Measurements from ENCODE around the gene AQP1.

DNA sequence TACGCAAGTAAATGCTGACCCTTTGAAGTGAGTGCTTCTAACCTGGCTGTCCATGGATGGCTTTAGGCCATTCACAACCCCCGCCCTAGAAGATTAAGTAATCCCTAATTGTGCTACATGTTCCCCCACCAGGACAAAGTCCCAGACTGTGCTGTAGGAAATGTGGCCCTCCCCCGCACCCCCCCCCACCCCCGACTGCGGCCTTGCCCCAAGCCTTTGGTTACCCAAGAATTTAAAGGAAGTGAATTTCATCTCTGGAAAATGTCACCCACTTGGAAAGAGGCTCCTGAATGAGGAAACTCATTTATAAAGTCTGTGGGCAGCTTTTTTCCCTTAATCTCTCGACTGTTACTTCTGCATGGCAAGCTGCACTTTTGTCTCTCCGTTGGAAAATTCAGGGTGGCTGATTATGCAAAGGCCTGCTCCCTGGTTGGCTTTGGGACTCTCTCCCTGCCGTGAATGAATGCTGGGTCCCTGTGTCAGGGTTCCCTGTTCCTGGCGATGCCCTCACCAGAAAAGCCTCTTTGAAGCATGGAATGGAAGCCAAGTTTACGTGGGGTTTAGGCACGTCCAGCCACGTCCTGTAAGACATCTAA, 31.4 kb upstream of the AQP1 start:
- TF ChIP-seq EZH2 (IDR thresholded peaks at IDR 0.05; ENCODE audit: borderline replicate concordance, low read length) = no peak
- TF ChIP-seq, protein P1, sequence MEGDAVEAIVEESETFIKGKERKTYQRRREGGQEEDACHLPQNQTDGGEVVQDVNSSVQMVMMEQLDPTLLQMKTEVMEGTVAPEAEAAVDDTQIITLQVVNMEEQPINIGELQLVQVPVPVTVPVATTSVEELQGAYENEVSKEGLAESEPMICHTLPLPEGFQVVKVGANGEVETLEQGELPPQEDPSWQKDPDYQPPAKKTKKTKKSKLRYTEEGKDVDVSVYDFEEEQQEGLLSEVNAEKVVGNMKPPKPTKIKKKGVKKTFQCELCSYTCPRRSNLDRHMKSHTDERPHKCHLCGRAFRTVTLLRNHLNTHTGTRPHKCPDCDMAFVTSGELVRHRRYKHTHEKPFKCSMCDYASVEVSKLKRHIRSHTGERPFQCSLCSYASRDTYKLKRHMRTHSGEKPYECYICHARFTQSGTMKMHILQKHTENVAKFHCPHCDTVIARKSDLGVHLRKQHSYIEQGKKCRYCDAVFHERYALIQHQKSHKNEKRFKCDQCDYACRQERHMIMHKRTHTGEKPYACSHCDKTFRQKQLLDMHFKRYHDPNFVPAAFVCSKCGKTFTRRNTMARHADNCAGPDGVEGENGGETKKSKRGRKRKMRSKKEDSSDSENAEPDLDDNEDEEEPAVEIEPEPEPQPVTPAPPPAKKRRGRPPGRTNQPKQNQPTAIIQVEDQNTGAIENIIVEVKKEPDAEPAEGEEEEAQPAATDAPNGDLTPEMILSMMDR (conservative IDR thresholded peaks at IDR 0.05 in 1 of 2, IDR thresholded peaks at IDR 0.05 in 1 of 2; ENCODE audit: extremely low read depth in 1 of 2, insufficient read depth in 1 of 2, low read depth in 1 of 2, low read length in 2 of 2) = no peak
